ENCODE measurements around the gene ARMC12.
"Not testable (repeated sequence)": the region's sequence is repeated elsewhere in the genome, so short reads cannot be mapped to it uniquely, and the experiment has no call there.

The ARMC12 gene

GRCh38 chr6:35730745-35731413, 6.0 kb upstream of the ARMC12 start:
- no peak for ATAC-seq (ENCODE audit: low read depth)
- no peak overlapping the region for H3K4me3 ChIP-seq (ENCODE audit: severe bottlenecking)

GRCh38 chr6:35731414-35731735, 5.5 kb upstream of the ARMC12 start:
- peak; percentile 12 for ATAC-seq (ENCODE audit: low read depth)
- no peaks in the 10 kb centered on the region for H3K27me3 ChIP-seq (ENCODE audit: insufficient read depth, poor library complexity, severe bottlenecking)
- peak overlapping the region; percentile 42 for H3K4me3 ChIP-seq (ENCODE audit: severe bottlenecking)
- peak overlapping the region; percentile 99 for H3K27ac ChIP-seq (ENCODE audit: poor library complexity, severe bottlenecking)
- peak; percentile 92 for DNase-seq (ENCODE audit: low spot score)
- TF ChIP-seq CTCF (IDR thresholded peaks at IDR 0.05; ENCODE audit: poor library complexity, severe bottlenecking): no peak
- H3K9me3 ChIP-seq (ENCODE audit: severe bottlenecking): no peaks in the 10 kb centered on the region
- peaks cover 60% of the 10 kb centered on the region for H3K4me1 ChIP-seq (ENCODE audit: insufficient read depth, poor library complexity, severe bottlenecking)
- H3K36me3 ChIP-seq (ENCODE audit: low read depth): no peaks in the 10 kb centered on the region

More at GRCh38 chr6:35730745-35731413, 6.0 kb upstream of the ARMC12 start:
- Histone ChIP-seq H3K27ac (ENCODE audit: poor library complexity, severe bottlenecking) (peak overlapping the region; percentile 99), H3K4me1 (ENCODE audit: insufficient read depth, poor library complexity, severe bottlenecking) (peaks cover 62% of the 10 kb centered on the region), H3K9me3 (ENCODE audit: severe bottlenecking) (no peaks in the 10 kb centered on the region), H3K36me3 (ENCODE audit: low read depth) (no peaks in the 10 kb centered on the region), H3K27me3 (ENCODE audit: insufficient read depth, poor library complexity, severe bottlenecking) (no peaks in the 10 kb centered on the region)
- no peak for TF ChIP-seq CTCF (IDR thresholded peaks at IDR 0.05; ENCODE audit: poor library complexity, severe bottlenecking)
- no peak for DNase-seq (ENCODE audit: low spot score)

GRCh38 chr6:35731736-35732532, 4.9 kb upstream of the ARMC12 start:
- Histone ChIP-seq H3K9me3 (ENCODE audit: severe bottlenecking) (no peaks in the 10 kb centered on the region), H3K27ac (ENCODE audit: poor library complexity, severe bottlenecking) (peak overlapping the region; percentile 99), H3K27me3 (ENCODE audit: insufficient read depth, poor library complexity, severe bottlenecking) (no peaks in the 10 kb centered on the region), H3K4me3 (ENCODE audit: severe bottlenecking) (peak overlapping the region; percentile 42), H3K36me3 (ENCODE audit: low read depth) (no peaks in the 10 kb centered on the region), H3K4me1 (ENCODE audit: insufficient read depth, poor library complexity, severe bottlenecking) (peaks cover 54% of the 10 kb centered on the region)
- TF ChIP-seq CTCF (IDR thresholded peaks at IDR 0.05; ENCODE audit: poor library complexity, severe bottlenecking): peak; percentile 27
- DNase-seq (ENCODE audit: low spot score): peak; percentile 95
- peak; percentile 29 for ATAC-seq (ENCODE audit: low read depth)

GRCh38 chr6:35733633-35734032, 3.2 kb upstream of the ARMC12 start:
- Histone ChIP-seq H3K9me3 (ENCODE audit: severe bottlenecking) (no peaks in the 10 kb centered on the region), H3K27me3 (ENCODE audit: insufficient read depth, poor library complexity, severe bottlenecking) (no peaks in the 10 kb centered on the region), H3K4me3 (ENCODE audit: severe bottlenecking) (no peak overlapping the region), H3K4me1 (ENCODE audit: insufficient read depth, poor library complexity, severe bottlenecking) (peaks cover 41% of the 10 kb centered on the region), H3K36me3 (ENCODE audit: low read depth) (no peaks in the 10 kb centered on the region), H3K27ac (ENCODE audit: poor library complexity, severe bottlenecking) (peak overlapping the region; percentile 99)
- no peak for TF ChIP-seq CTCF (IDR thresholded peaks at IDR 0.05; ENCODE audit: poor library complexity, severe bottlenecking)
- DNase-seq (ENCODE audit: low spot score): no peak
- ATAC-seq (ENCODE audit: low read depth): no peak

GRCh38 chr6:35734319-35734718, 2.5 kb upstream of the ARMC12 start:
- not testable (repeated sequence) for ATAC-seq (ENCODE audit: low read depth)

More at GRCh38 chr6:35734319-35734718, 2.5 kb upstream of the ARMC12 start:
- peak overlapping the region; percentile 99 for H3K27ac ChIP-seq (ENCODE audit: poor library complexity, severe bottlenecking)
- DNase-seq (ENCODE audit: low spot score); H3K4me3 ChIP-seq (ENCODE audit: severe bottlenecking); H3K27me3 ChIP-seq (ENCODE audit: insufficient read depth, poor library complexity, severe bottlenecking); H3K9me3 ChIP-seq (ENCODE audit: severe bottlenecking); H3K36me3 ChIP-seq (ENCODE audit: low read depth): not testable (repeated sequence)
- peaks cover 34% of the 10 kb centered on the region for H3K4me1 ChIP-seq (ENCODE audit: insufficient read depth, poor library complexity, severe bottlenecking)

Data from RWPE2 (cell line).